Fibroblast of lung (primary cell): ENCODE results near the gene TMPRSS4. TPM values are rescaled to one million over a fixed set of nuclear protein-coding genes. Genes with fewer than 3 reads are reported as not detected.

ENCODE experiments used
- DNase-seq, 2 donors: peaks; one replicate each; pipeline versions ENCODE4 v3.0.0 to v3.0.0-alpha.2; 2010; ENCODE audit warnings: low read depth in 2 of 2
- H2AFZ ChIP-seq: 2 replicates; pipeline ENCODE4 v1.5.1; 2012; ENCODE audit warnings: low read length, control low read depth, inconsistent platforms
- H3K27ac ChIP-seq: 2 replicates; pipeline ENCODE4 v1.5.1; 2011; ENCODE audit warnings: low read length, control low read depth; ENCODE audit not compliant: insufficient read depth
- H3K27me3 ChIP-seq: 2 replicates; pipeline ENCODE4 v1.5.1; 2011; ENCODE audit warnings: mild to moderate bottlenecking, low read length; ENCODE audit not compliant: control insufficient read depth, insufficient read depth
- H3K36me3 ChIP-seq: 2 replicates; pipeline ENCODE4 v1.5.1; 2011; ENCODE audit warnings: low read length; ENCODE audit not compliant: control insufficient read depth, insufficient read depth
- H3K4me1 ChIP-seq: 2 replicates; pipeline ENCODE4 v1.5.1; 2011; ENCODE audit warnings: low read length; ENCODE audit not compliant: control insufficient read depth, insufficient read depth; ENCODE audit errors: extremely low read depth
- H3K4me2 ChIP-seq: 2 replicates; pipeline ENCODE4 v1.5.1; 2011; ENCODE audit warnings: low read length, control low read depth; ENCODE audit not compliant: insufficient read depth; ENCODE audit errors: extremely low read depth
- H3K4me3 ChIP-seq, 4 experiments: fragments of 200-600 bp in 1 of 4; sonication (generic) in 1 of 4; replicated peaks in 1 of 4; 2 replicates each; pipeline ENCODE4 v1.5.1; 2011 to 2016; ENCODE audit warnings: low read length in 4 of 4, low read depth in 3 of 4, mild to moderate bottlenecking in 3 of 4, control low read depth in 2 of 4, inconsistent platforms in 1 of 4, mixed read lengths in 1 of 4; ENCODE audit not compliant: insufficient read depth in 1 of 4; ENCODE audit errors: control extremely low read depth in 1 of 4
- H3K79me2 ChIP-seq: 2 replicates; pipeline ENCODE4 v1.5.1; 2012; ENCODE audit warnings: mild to moderate bottlenecking, low read length, inconsistent platforms; ENCODE audit not compliant: control insufficient read depth, insufficient read depth
- H3K9ac ChIP-seq: 2 replicates; pipeline ENCODE4 v1.5.1; 2011; ENCODE audit warnings: mild to moderate bottlenecking, low read length, control low read depth; ENCODE audit not compliant: insufficient read depth
- H3K9me3 ChIP-seq: 2 replicates; pipeline ENCODE4 v1.5.1; 2012; ENCODE audit warnings: low read depth, low read length; ENCODE audit not compliant: control insufficient read depth, insufficient read depth
- H4K20me1 ChIP-seq: 2 replicates; pipeline ENCODE4 v1.5.1; 2011; ENCODE audit warnings: low read length; ENCODE audit not compliant: control insufficient read depth, insufficient read depth; ENCODE audit errors: extremely low read depth
- CTCF ChIP-seq, 2 donors: IDR thresholded peaks in 1 of 2; conservative IDR thresholded peaks in 1 of 2; 1 replicate in 1 of 2; 2 replicates in 1 of 2; pipeline ENCODE4 v1.5.1; 2011 to 2012; ENCODE audit warnings: low read length in 2 of 2, control low read depth in 1 of 2, inconsistent platforms in 1 of 2, low read depth in 1 of 2, mild to moderate bottlenecking in 1 of 2
- EZH2 ChIP-seq: IDR thresholded peaks from 2 replicates; pipeline ENCODE4 v1.5.1; 2012; ENCODE audit warnings: low read length, control low read depth, mild to moderate bottlenecking; ENCODE audit errors: missing control alignments
- polyA plus RNA-seq, 2 donors: library from polyadenylated mRNA; depleted of rRNA in 1 of 2; stranded (reverse) in 1 of 2; unstranded in 1 of 2; fragments of >200 nt; gene quantifications; 2 replicates each; pipeline ENCODE4 v1.2.1, GENCODE V29; 2011 to 2012; ENCODE audit warnings: missing spikeins in 1 of 2
- total RNA-seq: library from RNA; depleted of rRNA; stranded (reverse); fragments of >200 nt; gene quantifications from 2 replicates; pipeline ENCODE4 v1.2.1, GENCODE V29; 2014

Gene TMPRSS4
- total and polyA plus RNA-seq, 2 donors (not counting 1 experiment from before 2014, with no cell fraction given): not detected

- no peak overlapping the region for H3K9ac ChIP-seq
- no peak overlapping the region for H3K27ac ChIP-seq
- no peaks in the 10 kb centered on the region for H3K4me1 ChIP-seq
- DNase-seq: no peak
- no peaks in the 10 kb centered on the region for H3K36me3 ChIP-seq
- no peak overlapping the region for H2AFZ ChIP-seq
- no peaks in the 10 kb centered on the region for H4K20me1 ChIP-seq
- no peak for TF ChIP-seq EZH2
- no peak for TF ChIP-seq CTCF (conservative IDR thresholded peaks at IDR 0.05 in 1 of 2, IDR thresholded peaks at IDR 0.05 in 1 of 2; ENCODE audit: low read depth in 1 of 2, low read length in 2 of 2)
- no peaks in the 10 kb centered on the region for H3K27me3 ChIP-seq
- no peaks in the 10 kb centered on the region for H3K79me2 ChIP-seq
- H3K4me2 ChIP-seq: no peak overlapping the region
- no peak overlapping the region for H3K4me3 ChIP-seq
- H3K9me3 ChIP-seq: no peaks in the 10 kb centered on the region
These were observed 62.7 kb downstream of the TMPRSS4 start for GRCh38 chr11:118139578-118139977.

- Histone ChIP-seq H3K4me1 (no peaks in the 10 kb centered on the region), H3K27ac (no peak overlapping the region), H3K36me3 (no peaks in the 10 kb centered on the region), H3K79me2 (no peaks in the 10 kb centered on the region), H2AFZ (no peak overlapping the region), H4K20me1 (no peaks in the 10 kb centered on the region), H3K9me3 (no peaks in the 10 kb centered on the region), H3K4me2 (no peak overlapping the region), H3K27me3 (peaks cover 2% of the 10 kb centered on the region), H3K4me3 (no peak overlapping the region), H3K9ac (no peak overlapping the region)
- no peak for TF ChIP-seq EZH2
- no peak for TF ChIP-seq CTCF (conservative IDR thresholded peaks at IDR 0.05 in 1 of 2, IDR thresholded peaks at IDR 0.05 in 1 of 2; ENCODE audit: low read depth in 1 of 2, low read length in 2 of 2)
- no peak for DNase-seq
These were observed 65.2 kb downstream of the TMPRSS4 start for GRCh38 chr11:118142081-118142480.

GRCh38 chr11:118142809-118143208, 65.9 kb downstream of the TMPRSS4 start:
- Histone ChIP-seq H3K4me2 (no peak overlapping the region), H3K4me1 (no peaks in the 10 kb centered on the region), H3K27me3 (peaks cover 6% of the 10 kb centered on the region), H3K79me2 (no peaks in the 10 kb centered on the region), H3K9ac (no peak overlapping the region), H3K9me3 (no peaks in the 10 kb centered on the region), H3K4me3 (no peak overlapping the region), H2AFZ (no peak overlapping the region), H4K20me1 (no peaks in the 10 kb centered on the region), H3K36me3 (no peaks in the 10 kb centered on the region), H3K27ac (no peak overlapping the region)
- no peak for DNase-seq
- TF ChIP-seq EZH2: no peak
- TF ChIP-seq CTCF (conservative IDR thresholded peaks at IDR 0.05 in 1 of 2, IDR thresholded peaks at IDR 0.05 in 1 of 2; ENCODE audit: low read depth in 1 of 2, low read length in 2 of 2): no peak
